MCF 10A (cell line): ENCODE measurements around the gene SLC7A5. TPM values are rescaled to one million over a fixed set of nuclear protein-coding genes. Genes with fewer than 3 reads are reported as not detected.
"Not testable (repeated sequence)": the region's sequence is repeated elsewhere in the genome, so short reads cannot be mapped to it uniquely, and the experiment has no call there.

Experiments
- BruUV-seq: library from RNA; stranded (reverse); fragments of 400-500 nt; replicated peaks from 2 replicates; lab custom pipeline; 2021; lab: Mats Ljungman, UMichigan
- CTCF ChIA-PET: fragments of 300-600 bp; sonication (Branson Sonifier 250); formaldehyde crosslinking; extraction: SDS; loops from one replicate; lab custom pipeline; 2021; ENCODE audit warnings: antibody characterized with exemption, inconsistent platforms; lab: Yijun Ruan, JAX
- POLR2A ChIA-PET: fragments of 300-600, 350-650 bp; sonication (Branson Sonifier 250); formaldehyde crosslinking; extraction: SDS; loops from one replicate; lab custom pipeline; 2020; ENCODE audit warnings: antibody characterized with exemption, inconsistent platforms; lab: Yijun Ruan, JAX
- DNase-seq: peaks from one replicate; pipeline ENCODE4 v3.0.0-alpha.2; 2018; ENCODE audit not compliant: unreplicated experiment
- H3K27ac Mint-ChIP-seq: one replicate; pipeline ENCODE4 v1.8.0; 2022; ENCODE audit warnings: mild to moderate bottlenecking, low read depth, mixed read lengths; ENCODE audit not compliant: unreplicated experiment
- H3K27me3 Mint-ChIP-seq: one replicate; pipeline ENCODE4 v1.8.0; 2022; ENCODE audit warnings: mixed read lengths; ENCODE audit not compliant: insufficient read depth, unreplicated experiment
- H3K36me3 Mint-ChIP-seq: one replicate; pipeline ENCODE4 v1.8.0; 2022; ENCODE audit warnings: mild to moderate bottlenecking, moderate library complexity, mixed read lengths; ENCODE audit not compliant: insufficient read depth, unreplicated experiment
- H3K4me1 Mint-ChIP-seq: one replicate; pipeline ENCODE4 v1.8.0; 2022; ENCODE audit warnings: mixed read lengths; ENCODE audit not compliant: insufficient read depth, unreplicated experiment
- H3K4me3 Mint-ChIP-seq: one replicate; pipeline ENCODE4 v1.8.0; 2022; ENCODE audit warnings: mild to moderate bottlenecking, moderate library complexity, mixed read lengths; ENCODE audit not compliant: unreplicated experiment
- H3K9me3 Mint-ChIP-seq: one replicate; pipeline ENCODE4 v1.8.0; 2022; ENCODE audit warnings: mixed read lengths; ENCODE audit not compliant: unreplicated experiment
- intact Hi-C: fragments of 100-400 bp; cut with micrococcal nuclease; formaldehyde crosslinking; loops from 2 replicates; pipeline ENCODE4 v1.14.1; 2022
- total RNA-seq: library from RNA; stranded (reverse); gene quantifications from 2 replicates; pipeline ENCODE4 v1.2.3, GENCODE V29; 2022
- TF ChIP-seq, protein P1 (sequence below): fragments of 200-600 bp; IDR thresholded peaks from one replicate; pipeline ENCODE4 v1.8.0; 2022; ENCODE audit warnings: antibody characterized with exemption, mild to moderate bottlenecking; ENCODE audit not compliant: unreplicated experiment

SLC7A5 gene
- total RNA-seq, 1 experiment from 2014 or later, result 1,007 TPM

DNA sequence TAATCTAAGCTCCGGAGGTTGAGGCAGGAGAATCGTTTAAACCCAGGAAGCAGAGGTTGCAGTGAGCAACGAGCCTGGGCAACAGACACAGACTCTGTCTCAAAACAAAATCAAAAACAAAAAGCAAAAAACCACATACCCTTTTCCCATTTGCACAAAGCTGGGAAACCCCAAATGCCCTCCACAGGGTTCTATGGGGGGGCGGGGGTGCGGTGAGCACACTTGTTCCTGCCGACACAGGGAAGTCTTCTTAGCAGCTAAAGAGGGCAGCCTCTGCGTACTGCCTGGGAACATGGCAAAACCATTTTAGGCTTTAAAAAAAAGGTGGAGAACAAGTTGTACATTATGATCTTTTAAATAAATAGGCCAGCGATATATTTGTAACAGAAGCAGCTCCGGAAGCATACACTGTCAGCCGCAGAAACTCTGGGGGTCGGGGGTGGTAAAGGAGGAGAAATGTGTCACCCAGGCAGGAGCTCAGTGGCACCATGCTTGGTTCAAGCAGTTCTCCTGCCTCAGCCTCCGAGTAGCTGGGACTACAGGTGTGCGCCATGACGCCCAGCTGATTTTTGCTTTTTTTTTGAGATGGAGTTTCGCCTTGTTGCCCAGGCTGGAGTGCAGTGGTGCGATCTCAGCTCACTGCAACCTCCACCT lies 3.3 kb downstream of the SLC7A5 start:
- H3K9me3 Mint-ChIP-seq, H3K27me3 Mint-ChIP-seq, BruUV-seq: not testable (repeated sequence)
- peak; percentile 35 for DNase-seq
- peak overlapping the region; percentile 68 for H3K27ac Mint-ChIP-seq
- intact Hi-C loops, result loop anchor here (1.0 kb wide), 1 partner anchor 87 kb away; no protein-coding TSS in a partner anchor
- ChIA-PET CTCF (interaction anchor here (0.6 to 9.2 kb wide), 10 partner anchors 9 to 102 kb away, joined by 3 to 205 read pairs (median 6); no protein-coding TSS in a partner anchor), POLR2A (interaction anchor here (0.6 to 11.0 kb wide), 9 partner anchors 10 to 478 kb away, joined by 3 to 220 read pairs (median 32); partner anchors contain the start of gene KLHDC4)
- peak overlapping the region; percentile 96 for H3K4me3 Mint-ChIP-seq
- peaks cover 21% of the 10 kb centered on the region for H3K4me1 Mint-ChIP-seq
- H3K36me3 Mint-ChIP-seq, result peaks cover 65% of the 10 kb centered on the region

GRCh38 chr16:87864331-87864989 lies 4.8 kb downstream of the SLC7A5 start:
- Mint-ChIP-seq H3K27ac (peak overlapping the region; percentile 68), H3K36me3 (peaks cover 79% of the 10 kb centered on the region), H3K27me3 (no peaks in the 10 kb centered on the region), H3K4me3 (peak overlapping the region; percentile 96), H3K9me3 (no peaks in the 10 kb centered on the region), H3K4me1 (peaks cover 30% of the 10 kb centered on the region)
- BruUV-seq, result no TSS peak
- CTCF ChIA-PET, result interaction anchor here (0.6 to 9.2 kb wide), 7 partner anchors 11 to 104 kb away, joined by 3 to 205 read pairs (median 6); no protein-coding TSS in a partner anchor
- intact Hi-C loops, result no loop called here
- POLR2A ChIA-PET, result interaction anchor here (0.6 to 11.0 kb wide), 8 partner anchors 9 to 102 kb away, joined by 4 to 220 read pairs (median 18); no protein-coding TSS in a partner anchor
- TF ChIP-seq, protein P1, sequence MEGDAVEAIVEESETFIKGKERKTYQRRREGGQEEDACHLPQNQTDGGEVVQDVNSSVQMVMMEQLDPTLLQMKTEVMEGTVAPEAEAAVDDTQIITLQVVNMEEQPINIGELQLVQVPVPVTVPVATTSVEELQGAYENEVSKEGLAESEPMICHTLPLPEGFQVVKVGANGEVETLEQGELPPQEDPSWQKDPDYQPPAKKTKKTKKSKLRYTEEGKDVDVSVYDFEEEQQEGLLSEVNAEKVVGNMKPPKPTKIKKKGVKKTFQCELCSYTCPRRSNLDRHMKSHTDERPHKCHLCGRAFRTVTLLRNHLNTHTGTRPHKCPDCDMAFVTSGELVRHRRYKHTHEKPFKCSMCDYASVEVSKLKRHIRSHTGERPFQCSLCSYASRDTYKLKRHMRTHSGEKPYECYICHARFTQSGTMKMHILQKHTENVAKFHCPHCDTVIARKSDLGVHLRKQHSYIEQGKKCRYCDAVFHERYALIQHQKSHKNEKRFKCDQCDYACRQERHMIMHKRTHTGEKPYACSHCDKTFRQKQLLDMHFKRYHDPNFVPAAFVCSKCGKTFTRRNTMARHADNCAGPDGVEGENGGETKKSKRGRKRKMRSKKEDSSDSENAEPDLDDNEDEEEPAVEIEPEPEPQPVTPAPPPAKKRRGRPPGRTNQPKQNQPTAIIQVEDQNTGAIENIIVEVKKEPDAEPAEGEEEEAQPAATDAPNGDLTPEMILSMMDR, result no peak
- DNase-seq, result peak; percentile 28

DNA sequence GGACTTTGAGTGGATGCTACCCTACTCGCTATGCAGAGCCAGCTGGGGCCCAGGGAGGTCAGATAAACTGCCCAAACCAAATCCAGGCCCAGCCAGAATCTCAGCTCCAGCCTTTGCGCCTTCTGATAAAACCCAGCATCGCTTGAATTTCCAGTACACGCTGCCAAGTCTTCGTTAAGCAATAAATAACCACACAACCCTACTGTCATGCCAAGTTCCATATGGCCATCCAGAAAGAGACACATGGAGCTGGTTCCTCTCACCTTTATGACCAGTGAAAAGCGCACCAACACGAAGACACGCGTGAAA lies 6.0 kb downstream of the SLC7A5 start:
- H3K27me3 Mint-ChIP-seq, H3K9me3 Mint-ChIP-seq, H3K27ac Mint-ChIP-seq, intact Hi-C loops, BruUV-seq: not testable (repeated sequence)
- CTCF ChIA-PET, result interaction anchor here (1.5 kb wide), 1 partner anchor 13 kb away, joined by 6 read pairs; no protein-coding TSS in a partner anchor
- Mint-ChIP-seq H3K4me3 (peak overlapping the region; percentile 96), H3K4me1 (peaks cover 26% of the 10 kb centered on the region), H3K36me3 (peaks cover 84% of the 10 kb centered on the region)
- POLR2A ChIA-PET, result interaction anchor here (0.7 to 11.0 kb wide), 5 partner anchors 8 to 98 kb away, joined by 3 to 220 read pairs (median 9); partner anchors contain the start of gene KLHDC4
- peak; percentile 40 for DNase-seq

GRCh38 chr16:87862597-87863326 lies 6.5 kb downstream of the SLC7A5 start:
- intact Hi-C loops, H3K27me3 Mint-ChIP-seq, H3K27ac Mint-ChIP-seq, H3K9me3 Mint-ChIP-seq, BruUV-seq: not testable (repeated sequence)
- peaks cover 26% of the 10 kb centered on the region for H3K4me1 Mint-ChIP-seq
- H3K4me3 Mint-ChIP-seq, result peak overlapping the region; percentile 96
- peaks cover 84% of the 10 kb centered on the region for H3K36me3 Mint-ChIP-seq
- ChIA-PET POLR2A (interaction anchor here (0.6 to 14.0 kb wide), 7 partner anchors 4 to 687 kb away, joined by 3 to 220 read pairs (median 9); partner anchors contain the start of genes KLHDC4 and SLC7A5), CTCF (interaction anchor here (1.0 to 1.5 kb wide), 2 partner anchors 13 kb away, joined by 3 to 6 read pairs; no protein-coding TSS in a partner anchor)
- peak; percentile 28 for DNase-seq

DNA sequence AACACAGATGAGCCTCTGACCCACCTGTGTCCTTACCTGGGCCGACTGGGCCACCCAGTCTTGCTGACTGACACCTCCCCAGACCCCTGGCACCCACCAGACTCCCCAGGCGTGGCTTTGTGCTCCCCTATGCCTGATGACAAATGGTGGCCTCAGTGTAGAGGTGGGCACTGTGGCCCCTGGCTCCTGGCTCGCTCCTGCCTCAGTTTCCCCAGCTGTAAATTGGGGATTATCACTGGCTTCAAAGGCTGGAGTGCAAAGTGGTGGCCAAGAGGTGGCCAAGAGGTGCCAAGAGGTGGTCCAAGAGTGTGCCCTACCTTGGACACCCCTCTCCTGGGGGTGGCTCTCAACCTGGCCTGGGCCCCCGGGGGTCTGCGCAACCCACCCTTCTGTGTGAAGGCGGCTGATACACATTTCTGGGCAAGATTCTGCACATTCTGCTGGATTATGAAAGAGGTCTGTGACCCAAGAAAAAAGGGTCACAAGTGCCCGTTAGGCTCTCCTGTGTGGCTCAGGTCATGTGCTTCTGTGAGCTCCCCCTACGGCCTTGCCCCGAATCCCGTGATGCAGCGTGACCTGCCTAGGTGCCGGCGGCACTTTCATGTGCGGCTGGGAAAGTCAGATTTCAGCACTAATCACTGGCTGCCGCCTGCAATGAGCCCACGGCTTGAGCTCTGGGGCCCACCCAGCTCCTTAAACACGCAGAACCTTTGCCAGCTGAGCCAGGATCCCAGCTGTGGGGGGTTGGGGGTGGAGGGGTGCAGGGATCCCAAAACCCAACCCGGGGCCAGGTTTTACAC lies 7.8 kb downstream of the SLC7A5 start:
- H3K9me3 Mint-ChIP-seq, intact Hi-C loops, H3K27me3 Mint-ChIP-seq, BruUV-seq: not testable (repeated sequence)
- peak overlapping the region; percentile 67 for H3K4me3 Mint-ChIP-seq
- H3K27ac Mint-ChIP-seq, result peak overlapping the region; percentile 75
- DNase-seq, result peak; percentile 27
- peaks cover 38% of the 10 kb centered on the region for H3K4me1 Mint-ChIP-seq
- CTCF ChIA-PET, result interaction anchor here (0.7 to 1.5 kb wide), 4 partner anchors 12 to 1296 kb away, joined by 3 to 6 read pairs (median 3); no protein-coding TSS in a partner anchor
- POLR2A ChIA-PET, result interaction anchor here (0.6 to 14.0 kb wide), 6 partner anchors 5 to 688 kb away, joined by 3 to 220 read pairs (median 17); partner anchors contain the start of gene SLC7A5
- H3K36me3 Mint-ChIP-seq, result peaks cover 84% of the 10 kb centered on the region
